IPS-NIHi7 (cell line): ENCODE measurements around the gene HIVEP2.

ENCODE experiments used
- DNase-seq: peaks from one replicate; pipeline ENCODE4 v3.0.0; 2012; ENCODE audit warnings: mixed read lengths; ENCODE audit errors: extremely low spot score

The HIVEP2 gene

GRCh38 chr6:142738731-142739130 lies 206.2 kb downstream of the HIVEP2 start:
- DNase-seq, result no peak

DNA sequence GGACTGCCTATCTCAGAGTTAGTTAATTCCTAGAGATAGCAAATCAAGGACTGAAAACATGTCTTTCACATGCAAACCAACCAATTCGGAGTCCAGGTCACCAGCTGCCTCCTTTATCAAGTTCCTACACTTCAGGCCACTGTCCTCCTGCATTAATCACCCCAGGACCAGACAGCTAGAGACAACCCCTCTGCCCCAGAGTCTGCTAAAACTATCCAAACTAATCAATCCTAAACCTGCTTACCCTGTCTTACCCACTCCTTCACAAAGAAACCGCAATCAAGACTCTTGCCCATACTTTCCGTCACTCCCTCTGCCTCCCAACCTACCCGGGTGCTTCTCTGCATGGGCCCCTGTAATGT lies 207.0 kb downstream of the HIVEP2 start:
- no peak for DNase-seq

GRCh38 chr6:142737368-142738034 lies 207.5 kb downstream of the HIVEP2 start:
- no peak for DNase-seq

- DNase-seq, result peak; percentile 46
These were observed 209.8 kb downstream of the HIVEP2 start for GRCh38 chr6:142735204-142735603.

GRCh38 chr6:142732790-142733189 lies 212.2 kb downstream of the HIVEP2 start:
- DNase-seq, result no peak

- DNase-seq, result no peak
These were observed 213.4 kb downstream of the HIVEP2 start for GRCh38 chr6:142731611-142732010.

DNA sequence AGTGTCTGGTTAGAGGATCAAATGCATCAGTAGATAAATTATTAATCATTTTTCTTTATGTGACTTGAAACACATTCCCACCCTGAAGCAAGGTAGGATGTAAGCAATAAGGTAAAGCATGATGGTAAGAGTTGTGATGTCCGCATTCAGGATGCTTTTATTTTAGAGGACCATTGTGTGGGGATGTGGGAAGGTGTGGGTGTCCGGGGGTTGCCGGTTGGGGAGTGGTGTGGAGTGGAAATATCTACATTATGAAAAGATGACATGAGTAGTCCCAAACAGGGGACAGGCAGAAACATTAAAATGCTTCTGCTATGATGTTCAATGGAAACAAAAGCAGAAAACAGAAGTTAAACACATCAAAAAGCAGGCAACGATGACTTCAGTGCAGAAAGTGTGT lies 215.4 kb downstream of the HIVEP2 start:
- no peak for DNase-seq

GRCh38 chr6:142728910-142729481 lies 216.0 kb downstream of the HIVEP2 start:
- DNase-seq, result no peak

GRCh38 chr6:142728364-142728763 lies 216.6 kb downstream of the HIVEP2 start:
- no peak for DNase-seq

- no peak for DNase-seq
These were observed 218.4 kb downstream of the HIVEP2 start for GRCh38 chr6:142726616-142727015.

- DNase-seq, result no peak
These were observed 219.8 kb downstream of the HIVEP2 start for GRCh38 chr6:142725024-142725770.

DNA sequence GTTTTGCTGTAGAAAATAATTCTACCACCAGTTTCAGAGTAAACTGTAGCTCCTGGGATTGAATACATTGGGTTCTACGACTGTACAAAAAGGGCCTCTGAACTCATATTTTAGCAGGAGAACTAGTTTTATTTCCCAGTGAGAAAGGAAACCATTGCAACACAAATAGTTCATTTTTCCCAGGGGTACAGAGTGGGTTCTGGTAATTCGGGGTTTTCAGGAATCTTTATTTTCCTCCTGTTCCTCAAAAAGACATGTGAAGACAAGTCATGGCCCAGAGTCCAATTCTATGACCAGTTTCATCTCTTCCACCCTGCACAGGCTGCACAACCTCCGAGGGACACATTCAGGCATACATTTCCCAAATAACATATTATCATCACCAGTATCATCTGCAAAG lies 222.1 kb downstream of the HIVEP2 start:
- no peak for DNase-seq

GRCh38 chr6:142722012-142722411 lies 223.0 kb downstream of the HIVEP2 start:
- no peak for DNase-seq

DNA sequence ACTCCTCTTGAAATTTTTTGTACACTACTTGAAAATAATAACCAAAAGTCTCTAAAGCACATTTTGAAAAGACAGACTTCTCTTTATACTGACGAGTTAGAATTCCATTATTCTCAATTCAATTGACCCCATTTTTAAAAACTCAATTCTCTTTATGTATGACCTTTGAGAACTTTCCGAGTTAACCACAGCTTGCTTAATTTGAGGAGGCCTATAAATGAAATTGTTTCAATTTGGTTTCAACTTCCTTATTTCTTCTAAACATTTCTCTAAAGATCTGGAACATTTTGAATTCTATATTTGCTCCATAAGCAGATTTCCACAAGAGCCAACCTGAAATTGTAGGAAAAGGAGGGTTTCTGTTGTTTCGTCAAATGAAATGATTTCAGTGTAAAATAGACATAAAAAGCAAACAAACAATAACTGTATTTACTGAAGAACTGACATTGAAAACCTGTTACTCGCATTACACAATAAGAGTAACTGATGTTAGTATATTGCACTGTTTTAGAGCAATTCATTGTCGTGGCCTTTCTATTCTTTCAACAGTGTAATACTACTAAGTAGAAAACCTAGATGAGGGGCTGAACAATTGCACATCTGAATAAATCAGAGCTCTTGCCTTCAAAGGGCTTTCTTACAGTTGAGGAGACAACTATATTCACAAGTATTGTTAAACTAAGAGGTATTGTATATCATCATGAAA lies 223.6 kb downstream of the HIVEP2 start:
- DNase-seq, result no peak

- no peak for DNase-seq
These were observed 226.2 kb downstream of the HIVEP2 start for GRCh38 chr6:142718667-142719191.

- DNase-seq, result no peak
These were observed 228.9 kb downstream of the HIVEP2 start for GRCh38 chr6:142716097-142716496.

GRCh38 chr6:142714951-142715785 lies 229.8 kb downstream of the HIVEP2 start:
- no peak for DNase-seq

DNA sequence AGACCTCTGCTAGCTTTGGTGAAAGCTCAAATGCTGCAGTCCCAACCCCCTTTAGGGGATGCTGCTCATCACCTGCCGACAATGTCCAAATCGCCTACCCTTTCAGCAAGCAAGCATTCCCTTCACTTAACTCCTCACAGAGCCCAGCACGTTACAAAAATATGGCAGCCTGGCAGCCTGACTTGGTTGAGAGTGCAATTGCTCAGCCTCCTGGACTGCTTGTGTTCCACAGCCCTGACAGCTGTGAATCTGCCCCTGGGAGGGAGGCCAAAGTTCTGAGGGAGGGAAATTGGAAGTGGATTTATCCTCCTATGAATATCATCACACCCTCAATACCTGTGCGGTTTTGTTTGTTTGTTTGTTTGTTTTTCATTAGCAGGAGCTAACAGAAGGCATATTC lies 231.0 kb downstream of the HIVEP2 start:
- DNase-seq, result no peak

DNA sequence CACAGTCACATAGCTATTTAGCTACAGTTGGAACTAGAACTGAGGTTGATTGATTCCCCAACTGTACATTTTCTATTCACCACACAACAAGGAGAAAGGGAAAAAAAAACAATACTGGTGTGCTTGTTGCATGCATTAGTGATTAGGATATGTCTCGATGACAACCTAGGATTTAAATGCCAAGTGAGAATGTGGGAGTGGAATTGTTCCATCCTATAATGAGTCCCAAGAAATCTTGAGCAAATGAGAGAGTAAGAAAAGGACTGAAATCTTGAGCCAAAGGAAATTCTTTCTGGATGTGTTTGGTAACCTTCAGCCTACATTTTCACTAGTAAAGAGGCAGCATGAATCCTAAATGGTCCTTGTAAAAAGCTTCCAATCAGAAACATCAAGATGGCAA lies 232.7 kb downstream of the HIVEP2 start:
- no peak for DNase-seq

GRCh38 chr6:142708651-142709050 lies 236.3 kb downstream of the HIVEP2 start:
- no peak for DNase-seq

- DNase-seq, result no peak
These were observed 237.7 kb downstream of the HIVEP2 start for GRCh38 chr6:142707255-142707654.
